Vagina (tissue), 2 donors: ENCODE data around the gene ZNF862. TPM values are rescaled to one million over a fixed set of nuclear protein-coding genes. Genes with fewer than 3 reads are reported as not detected.

ENCODE experiments used
- DNase-seq, 2 donors: peaks; one replicate each; pipeline ENCODE4 v3.0.0-alpha.2; 2017; ENCODE audit errors: extremely low spot score in 2 of 2
- H3K27ac ChIP-seq: fragments of 200-600 bp; sonication (generic); one replicate; pipeline ENCODE4 v1.5.1; 2019
- H3K27me3 ChIP-seq: fragments of 200-600 bp; sonication (generic); one replicate; pipeline ENCODE4 v1.5.1; 2019
- H3K36me3 ChIP-seq, 2 donors: fragments of 200-600 bp; sonication (generic); one replicate each; pipeline ENCODE4 v1.5.1; 2017 to 2019
- H3K4me1 ChIP-seq: fragments of 200-600 bp; sonication (generic); one replicate; pipeline ENCODE4 v1.5.1; 2019
- H3K4me3 ChIP-seq, 2 donors: fragments of 200-600 bp; sonication (generic); 1 replicate in 1 of 2; 2 replicates in 1 of 2; pipeline ENCODE4 v1.5.1; 2016 to 2019
- H3K9me3 ChIP-seq: fragments of 200-600 bp; sonication (generic); one replicate; pipeline ENCODE4 v1.5.1; 2019
- POLR2A ChIP-seq, 2 donors: fragments of 450-650 bp; IDR thresholded peaks; one replicate each; pipeline ENCODE4 v1.6.1; 2017; ENCODE audit warnings: antibody characterized with exemption in 2 of 2, mild to moderate bottlenecking in 2 of 2, moderate library complexity in 2 of 2
- POLR2AphosphoS5 ChIP-seq, 2 donors: sonication (generic); formaldehyde crosslinking; IDR thresholded peaks; one replicate each; pipeline ENCODE4 v1.9.0; 2017; ENCODE audit warnings: antibody characterized with exemption in 2 of 2, mild to moderate bottlenecking in 2 of 2, low read depth in 1 of 2; ENCODE audit not compliant: insufficient read depth in 1 of 2
- intact Hi-C: fragments of 100-400 bp; cut with DNase I; formaldehyde crosslinking; loops from one replicate; pipeline ENCODE4 v1.15.1; 2023
- total RNA-seq: library from RNA; depleted of rRNA; stranded (reverse); fragments of >200 nt; gene quantifications from one replicate; pipeline ENCODE4 v1.2.3, GENCODE V29; 2016
- TF ChIP-seq, protein P1 (sequence below), 3 experiments: fragments of 450-650 bp in 2 of 3; fragments of 200-600 bp in 1 of 3; sonication (generic) in 1 of 3; IDR thresholded peaks; one replicate each; pipeline ENCODE4 v1.5.1; 2017 to 2019; ENCODE audit warnings: antibody characterized with exemption in 3 of 3, mild to moderate bottlenecking in 2 of 3, moderate library complexity in 2 of 3

Gene ZNF862
- total RNA-seq, 1 donor from 2014 or later = 21.1 TPM

DNA sequence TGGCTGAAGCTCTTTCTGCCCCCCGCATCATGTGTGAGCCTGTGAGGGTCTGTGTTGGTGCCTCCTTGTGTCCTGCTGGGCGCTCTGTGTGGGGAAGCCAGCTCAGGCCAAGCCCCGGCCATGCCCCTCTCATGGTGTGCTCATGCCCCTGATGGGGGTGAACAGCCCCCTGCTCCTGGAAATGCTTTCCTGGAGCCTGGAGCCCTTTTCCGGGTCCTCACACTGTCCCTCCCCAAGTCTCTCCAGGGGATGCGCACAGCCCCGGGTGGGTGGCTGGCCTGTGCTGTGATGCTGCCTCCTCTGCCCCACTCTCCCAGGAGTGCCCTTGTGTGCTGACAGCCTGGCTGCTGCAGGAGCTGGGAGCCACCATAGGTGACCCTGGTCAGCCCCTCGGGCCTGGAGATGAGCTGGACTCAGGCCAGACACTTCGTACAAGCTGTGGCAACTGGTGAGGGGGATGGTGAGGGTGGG is 20.8 kb upstream of the ZNF862 start:
- Histone ChIP-seq H3K27me3 (no peaks in the 10 kb centered on the region), H3K36me3 (no peaks in the 10 kb centered on the region), H3K9me3 (no peaks in the 10 kb centered on the region), H3K4me1 (no peaks in the 10 kb centered on the region), H3K4me3 (no peak overlapping the region), H3K27ac (no peak overlapping the region)
- TF ChIP-seq POLR2AphosphoS5 (IDR thresholded peaks at IDR 0.05; ENCODE audit: insufficient read depth in 1 of 2, low read depth in 1 of 2) (no peak), POLR2A (IDR thresholded peaks at IDR 0.05) (no peak)
- TF ChIP-seq, protein P1, sequence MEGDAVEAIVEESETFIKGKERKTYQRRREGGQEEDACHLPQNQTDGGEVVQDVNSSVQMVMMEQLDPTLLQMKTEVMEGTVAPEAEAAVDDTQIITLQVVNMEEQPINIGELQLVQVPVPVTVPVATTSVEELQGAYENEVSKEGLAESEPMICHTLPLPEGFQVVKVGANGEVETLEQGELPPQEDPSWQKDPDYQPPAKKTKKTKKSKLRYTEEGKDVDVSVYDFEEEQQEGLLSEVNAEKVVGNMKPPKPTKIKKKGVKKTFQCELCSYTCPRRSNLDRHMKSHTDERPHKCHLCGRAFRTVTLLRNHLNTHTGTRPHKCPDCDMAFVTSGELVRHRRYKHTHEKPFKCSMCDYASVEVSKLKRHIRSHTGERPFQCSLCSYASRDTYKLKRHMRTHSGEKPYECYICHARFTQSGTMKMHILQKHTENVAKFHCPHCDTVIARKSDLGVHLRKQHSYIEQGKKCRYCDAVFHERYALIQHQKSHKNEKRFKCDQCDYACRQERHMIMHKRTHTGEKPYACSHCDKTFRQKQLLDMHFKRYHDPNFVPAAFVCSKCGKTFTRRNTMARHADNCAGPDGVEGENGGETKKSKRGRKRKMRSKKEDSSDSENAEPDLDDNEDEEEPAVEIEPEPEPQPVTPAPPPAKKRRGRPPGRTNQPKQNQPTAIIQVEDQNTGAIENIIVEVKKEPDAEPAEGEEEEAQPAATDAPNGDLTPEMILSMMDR (IDR thresholded peaks at IDR 0.05) = no peak
- no peak for DNase-seq
- intact Hi-C loops = no loop called here

DNA sequence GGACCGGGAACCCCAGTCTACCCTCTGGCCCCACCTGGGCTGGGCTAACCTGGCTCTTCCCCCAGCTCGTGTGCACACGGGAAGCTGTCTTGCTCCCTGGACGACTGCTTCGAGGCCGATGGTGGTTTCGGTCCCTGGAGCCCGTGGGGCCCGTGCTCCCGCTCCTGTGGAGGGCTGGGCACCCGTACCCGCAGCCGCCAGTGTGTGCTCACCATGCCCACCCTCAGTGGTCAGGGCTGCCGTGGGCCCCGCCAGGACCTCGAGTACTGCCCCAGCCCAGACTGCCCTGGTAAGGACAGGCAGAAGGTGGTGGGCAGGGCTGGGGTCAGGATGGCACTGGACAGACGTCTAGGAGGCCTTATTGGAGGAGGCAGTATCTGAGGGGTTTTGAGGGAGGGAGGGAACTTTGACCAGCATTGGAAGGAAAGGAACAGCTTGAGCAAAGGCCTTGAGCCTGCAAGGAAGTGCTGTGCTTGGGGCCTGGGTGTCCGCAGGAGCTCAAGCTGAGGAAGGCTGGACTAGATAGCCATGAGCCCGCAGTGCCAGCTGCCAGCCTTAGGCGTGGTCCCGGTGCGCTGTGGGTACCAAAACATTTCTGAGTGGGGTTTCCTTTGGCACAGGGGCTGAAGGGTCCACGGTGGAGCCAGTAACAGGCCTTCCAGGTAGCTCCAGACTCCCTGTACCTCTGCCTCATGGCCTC is 20.2 kb upstream of the ZNF862 start:
- no peaks in the 10 kb centered on the region for H3K9me3 ChIP-seq
- TF ChIP-seq POLR2AphosphoS5 (IDR thresholded peaks at IDR 0.05; ENCODE audit: insufficient read depth in 1 of 2, low read depth in 1 of 2) (no peak), POLR2A (IDR thresholded peaks at IDR 0.05) (no peak)
- TF ChIP-seq, protein P1 (IDR thresholded peaks at IDR 0.05) = no peak
- no peak overlapping the region for H3K27ac ChIP-seq
- no peaks in the 10 kb centered on the region for H3K4me1 ChIP-seq
- intact Hi-C loops = no loop called here
- no peak for DNase-seq
- H3K36me3 ChIP-seq = no peaks in the 10 kb centered on the region
- no peak overlapping the region for H3K4me3 ChIP-seq
- no peaks in the 10 kb centered on the region for H3K27me3 ChIP-seq

DNA sequence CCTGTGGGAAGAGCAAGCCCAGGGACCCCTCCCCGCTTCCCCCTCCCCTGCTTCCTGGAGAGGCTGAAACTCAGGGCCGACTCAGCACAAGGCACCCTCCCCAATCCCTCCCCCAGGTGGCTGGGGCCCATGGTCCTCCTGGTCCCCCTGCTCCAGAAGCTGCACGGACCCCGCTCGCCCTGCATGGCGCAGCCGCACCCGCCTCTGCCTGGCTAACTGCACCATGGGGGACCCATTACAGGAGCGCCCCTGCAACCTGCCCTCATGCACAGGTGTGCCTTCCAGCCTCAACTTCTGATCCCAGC is 19.7 kb upstream of the ZNF862 start:
- H3K4me1 ChIP-seq = no peaks in the 10 kb centered on the region
- no peaks in the 10 kb centered on the region for H3K9me3 ChIP-seq
- no peak overlapping the region for H3K27ac ChIP-seq
- H3K36me3 ChIP-seq = no peaks in the 10 kb centered on the region
- no peaks in the 10 kb centered on the region for H3K27me3 ChIP-seq
- no peak for DNase-seq
- no peak for TF ChIP-seq POLR2A (IDR thresholded peaks at IDR 0.05)
- intact Hi-C loops = no loop called here
- H3K4me3 ChIP-seq = no peak overlapping the region

DNA sequence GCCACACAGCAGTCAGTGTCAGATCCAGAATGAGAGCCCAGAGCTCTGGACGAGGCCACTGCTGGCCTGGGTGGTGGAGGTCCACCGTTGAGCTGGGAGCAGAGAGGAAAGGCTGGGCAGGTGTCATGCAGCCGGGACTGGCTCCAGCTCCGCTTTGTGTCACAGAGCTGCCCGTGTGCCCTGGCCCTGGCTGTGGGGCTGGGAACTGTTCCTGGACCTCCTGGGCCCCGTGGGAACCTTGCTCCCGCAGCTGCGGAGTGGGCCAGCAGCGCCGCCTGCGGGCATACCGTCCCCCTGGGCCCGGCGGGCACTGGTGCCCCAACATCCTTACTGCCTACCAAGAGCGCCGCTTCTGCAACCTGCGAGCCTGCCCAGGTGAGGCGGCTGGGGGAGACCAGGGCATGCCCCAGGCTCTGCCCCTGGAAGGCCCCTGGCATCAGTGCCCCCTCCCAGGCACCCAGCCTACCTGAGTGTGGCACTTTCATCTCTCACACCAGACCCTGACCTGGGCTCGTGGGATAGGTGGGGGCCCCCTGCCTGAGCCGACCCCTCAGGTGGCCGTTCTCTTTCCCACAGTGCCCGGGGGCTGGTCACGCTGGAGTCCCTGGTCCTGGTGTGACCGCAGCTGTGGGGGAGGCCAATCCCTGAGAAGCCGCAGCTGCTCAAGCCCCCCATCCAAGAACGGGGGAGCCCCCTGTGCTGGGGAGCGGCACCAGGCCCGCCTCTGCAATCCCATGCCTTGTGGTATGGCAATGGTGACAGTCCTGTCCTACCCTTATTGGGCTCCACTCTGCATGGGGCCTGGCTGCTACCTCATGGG is 18.8 kb upstream of the ZNF862 start:
- no peak for TF ChIP-seq POLR2A (IDR thresholded peaks at IDR 0.05)
- TF ChIP-seq, protein P1 (IDR thresholded peaks at IDR 0.05) = no peak
- no peak for DNase-seq
- H3K27ac ChIP-seq = no peak overlapping the region
- no peaks in the 10 kb centered on the region for H3K36me3 ChIP-seq
- no peaks in the 10 kb centered on the region for H3K27me3 ChIP-seq
- H3K4me1 ChIP-seq = no peaks in the 10 kb centered on the region
- intact Hi-C loops = no loop called here
- H3K9me3 ChIP-seq = no peaks in the 10 kb centered on the region
- no peak overlapping the region for H3K4me3 ChIP-seq

DNA sequence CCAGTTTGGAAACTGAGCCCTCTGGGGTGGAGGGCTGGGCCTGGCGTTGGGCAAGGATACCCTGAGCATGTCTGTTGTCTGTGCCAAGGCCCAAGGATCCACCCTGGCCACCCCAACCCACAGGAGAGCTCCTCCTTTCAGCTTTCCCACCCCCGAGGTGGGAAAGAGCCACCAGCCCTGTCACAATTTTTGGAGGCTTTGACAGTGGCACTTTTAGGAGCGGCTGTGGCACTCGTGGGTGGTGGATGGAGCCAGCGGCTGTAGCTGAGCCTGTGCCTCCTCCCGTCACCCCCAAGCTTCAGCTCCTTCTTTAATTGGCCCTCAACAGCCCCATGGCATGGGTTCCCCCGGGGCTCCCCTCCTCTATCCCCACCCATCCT is 18.2 kb upstream of the ZNF862 start:
- DNase-seq = no peak
- intact Hi-C loops = no loop called here
- Histone ChIP-seq H3K27me3 (no peaks in the 10 kb centered on the region), H3K36me3 (no peaks in the 10 kb centered on the region), H3K4me3 (no peak overlapping the region), H3K4me1 (no peaks in the 10 kb centered on the region), H3K9me3 (no peaks in the 10 kb centered on the region), H3K27ac (no peak overlapping the region)
- TF ChIP-seq, protein P1 (IDR thresholded peaks at IDR 0.05) = no peak
- TF ChIP-seq POLR2AphosphoS5 (IDR thresholded peaks at IDR 0.05; ENCODE audit: insufficient read depth in 1 of 2, low read depth in 1 of 2) = no peak
- TF ChIP-seq POLR2A (IDR thresholded peaks at IDR 0.05) = no peak
